H1 (cell line): ENCODE results near the gene CMTM2. TPM values are rescaled to one million over a fixed set of nuclear protein-coding genes. Genes with fewer than 3 reads are reported as not detected.

Source experiments
- ASH2L ChIP-seq: fragments of 200-600, 300-600 bp; sonication (generic); IDR thresholded peaks from one replicate; pipeline ENCODE4 v1.7.1; 2017; ENCODE audit warnings: low read length
- ATF2 ChIP-seq: IDR thresholded peaks from 2 replicates; pipeline ENCODE4 v1.6.1; 2012; ENCODE audit warnings: low read length, inconsistent platforms
- BCL11A ChIP-seq, 2 experiments: IDR thresholded peaks; one replicate each; pipeline ENCODE4 v1.6.1; 2011; ENCODE audit warnings: low read depth in 2 of 2, low read length in 2 of 2, mild to moderate bottlenecking in 2 of 2
- CHD2 ChIP-seq: IDR thresholded peaks from 2 replicates; pipeline ENCODE4 v1.6.1; 2012; ENCODE audit warnings: low read length, improper control_type of control experiment
- FOSL1 ChIP-seq: IDR thresholded peaks from 2 replicates; pipeline ENCODE4 v1.6.1; 2011; ENCODE audit warnings: mild to moderate bottlenecking, low read depth, low read length, moderate library complexity; ENCODE audit not compliant: insufficient read depth
- HDAC2 ChIP-seq, 2 experiments: fragments of 300-600 bp in 1 of 2; sonication (generic) in 1 of 2; IDR thresholded peaks; 2 replicates each; pipeline ENCODE4 v1.6.1; 2011 to 2012; ENCODE audit warnings: low read depth in 2 of 2, low read length in 2 of 2, mild to moderate bottlenecking in 2 of 2, moderate library complexity in 2 of 2, borderline replicate concordance in 1 of 2, inconsistent platforms in 1 of 2
- HDAC6 ChIP-seq: IDR thresholded peaks from one replicate; pipeline ENCODE4 v1.7.1; 2012; ENCODE audit warnings: low read depth, mild to moderate bottlenecking, inconsistent platforms, low read length, moderate library complexity
- JUN ChIP-seq: IDR thresholded peaks from 2 replicates; pipeline ENCODE4 v1.6.1; 2011; ENCODE audit warnings: low read depth, mild to moderate bottlenecking, improper control_type of control experiment, low read length
- KDM4A ChIP-seq: IDR thresholded peaks from one replicate; pipeline ENCODE4 v1.7.1; 2012; ENCODE audit warnings: low read depth, mild to moderate bottlenecking, moderate library complexity, low read length, inconsistent platforms; ENCODE audit not compliant: severe bottlenecking
- MAX ChIP-seq: IDR thresholded peaks from 2 replicates; pipeline ENCODE4 v1.6.1; 2012; ENCODE audit warnings: inconsistent platforms
- NANOG ChIP-seq: IDR thresholded peaks from 2 replicates; pipeline ENCODE4 v1.6.1; 2011; ENCODE audit warnings: low read length, low read depth, mild to moderate bottlenecking, inconsistent platforms; ENCODE audit not compliant: insufficient read depth, poor library complexity, severe bottlenecking
- POLR2A ChIP-seq, 2 experiments: IDR thresholded peaks; 1 replicate in 1 of 2; 2 replicates in 1 of 2; pipeline ENCODE4 v1.6.1; 2011; ENCODE audit warnings: low read depth in 2 of 2, low read length in 2 of 2, mild to moderate bottlenecking in 2 of 2; ENCODE audit errors: control extremely low read depth in 1 of 2
- RFX5 ChIP-seq: IDR thresholded peaks from 2 replicates; pipeline ENCODE4 v1.6.1; 2011; ENCODE audit warnings: low read depth, low read length, improper control_type of control experiment, borderline replicate concordance
- RNF2 ChIP-seq: fragments of 200-900, 300-1000 bp; sonication (generic); IDR thresholded peaks from 2 replicates; pipeline ENCODE4 v1.7.1; 2016; ENCODE audit warnings: borderline replicate concordance, low read depth, mild to moderate bottlenecking, antibody characterized with exemption, low read length; ENCODE audit not compliant: poor library complexity, severe bottlenecking; ENCODE audit errors: missing control alignments
- SIX5 ChIP-seq: IDR thresholded peaks from 2 replicates; pipeline ENCODE4 v1.6.1; 2011; ENCODE audit warnings: mild to moderate bottlenecking, low read depth, low read length
- SP2 ChIP-seq: IDR thresholded peaks from 2 replicates; pipeline ENCODE4 v1.6.1; 2012; ENCODE audit warnings: mild to moderate bottlenecking, low read length, inconsistent platforms
- SP4 ChIP-seq: IDR thresholded peaks from 2 replicates; pipeline ENCODE4 v1.6.1; 2012; ENCODE audit warnings: low read length, inconsistent platforms
- polyA plus RNA-seq, 7 experiments: library from polyadenylated mRNA; depleted of rRNA in 3 of 7; stranded (reverse) in 5 of 7; unstranded in 2 of 7; fragments of >200 nt in 5 of 7; fragments of 200-250 nt in 2 of 7; gene quantifications; 1 replicate in 5 of 7; 2 replicates in 1 of 7; 4 replicates in 1 of 7; pipeline versions ENCODE4 v1.2.1 to v1.2.3, GENCODE V29; 2011 to 2013; ENCODE audit warnings: missing spikeins in 2 of 7, mixed read lengths in 2 of 7
- total RNA-seq: library from RNA; stranded (reverse); fragmentation: NEBNext Ultra II Directional; extraction: Animal tissue kit (Norgen Biotek cat#: 25700); gene quantifications from 2 replicates; pipeline ENCODE4 v1.2.1, GENCODE V29; 2021

Gene CMTM2
- total and polyA plus RNA-seq, 2 of the 8 experiments (the other 6 are each of a cell fraction or from before 2014, with no cell fraction given) = not detected

- no peak for TF ChIP-seq POLR2A (IDR thresholded peaks at IDR 0.05; ENCODE audit: control extremely low read depth in 1 of 2, low read depth in 2 of 2, low read length in 2 of 2)
- no peak for TF ChIP-seq BCL11A (IDR thresholded peaks at IDR 0.05; ENCODE audit: low read depth in 2 of 2, low read length in 2 of 2)
- no peak for TF ChIP-seq SP4
- peak; percentile 59 for TF ChIP-seq ASH2L
- no peak for TF ChIP-seq FOSL1
- TF ChIP-seq RFX5 = no peak
- TF ChIP-seq RNF2 = no peak
- no peak for TF ChIP-seq NANOG
- no peak for TF ChIP-seq SP2
- TF ChIP-seq MAX = peak; percentile 69; the same call in 1 of the 2 replicates
- TF ChIP-seq SIX5 = no peak
- TF ChIP-seq ATF2 = no peak
- TF ChIP-seq HDAC2 (IDR thresholded peaks at IDR 0.05; ENCODE audit: borderline replicate concordance in 1 of 2, low read depth in 2 of 2, low read length in 2 of 2) = no peak
- no peak for TF ChIP-seq CHD2
- no peak for TF ChIP-seq JUN
- TF ChIP-seq HDAC6 = no peak
- no peak for TF ChIP-seq KDM4A
These were observed at the start of gene CMTM2 (continued) for GRCh38 chr16:66578651-66579531.
